ENCODE measurements around the gene ESPL1. TPM values are rescaled to one million over a fixed set of nuclear protein-coding genes. Genes with fewer than 3 reads are reported as not detected.

Gene ESPL1
- total RNA-seq, 1 donor from 2014 or later, result 0.35 TPM

Other genes with a start within 250 kb of the ESPL1 start
- gene TNS2, start 218.2 kb upstream of the ESPL1 start, total RNA-seq, result 232 TPM
- 50.4 TPM for gene SPRYD3, start 188.9 kb upstream of the ESPL1 start, total RNA-seq
- gene IGFBP6, start 170.6 kb upstream of the ESPL1 start, total RNA-seq, result 34.6 TPM
- not detected for gene SOAT2, start 164.8 kb upstream of the ESPL1 start, total RNA-seq
- gene ZNF740, start 87.6 kb upstream of the ESPL1 start, total RNA-seq, result 46.8 TPM
- 41.7 TPM for gene CSAD, start 87.4 kb upstream of the ESPL1 start, total RNA-seq
- 7.7 TPM for gene ITGB7, start 61.0 kb upstream of the ESPL1 start, total RNA-seq
- gene RARG, start 36.1 kb upstream of the ESPL1 start, total RNA-seq, result 23.8 TPM
- gene PFDN5, start 27.2 kb downstream of the ESPL1 start, total RNA-seq, result 424 TPM
- 41.9 TPM for gene MYG1, start 31.4 kb downstream of the ESPL1 start, total RNA-seq
- gene AAAS, start 53.3 kb downstream of the ESPL1 start, total RNA-seq, result 43.2 TPM
- gene SP7, start 68.1 kb downstream of the ESPL1 start, total RNA-seq, result not detected
- gene SP1, start 111.9 kb downstream of the ESPL1 start, total RNA-seq, result 87.7 TPM
- gene AMHR2, start 155.6 kb downstream of the ESPL1 start, total RNA-seq, result 0.46 TPM
- 172 TPM for gene PRR13, start 173.4 kb downstream of the ESPL1 start, total RNA-seq
- gene PCBP2, start 183.8 kb downstream of the ESPL1 start, total RNA-seq, result 727 TPM
- 22.3 TPM for gene MAP3K12, start 231.2 kb downstream of the ESPL1 start, total RNA-seq
- 33.1 TPM for gene TARBP2, start 233.0 kb downstream of the ESPL1 start, total RNA-seq
- gene NPFF, start 239.2 kb downstream of the ESPL1 start, total RNA-seq, result not detected

Data from upper lobe of right lung (tissue), 1 donor.